Measurements from ENCODE around the gene HMGXB3.
"Not testable (repeated sequence)": the region's sequence is repeated elsewhere in the genome, so short reads cannot be mapped to it uniquely, and the experiment has no call there.

Gene HMGXB3

GRCh38 chr5:150082889-150083288, 82.3 kb downstream of the HMGXB3 start:
- Histone ChIP-seq H3K9me3 (replicated peaks in 1 of 2; ENCODE audit: control insufficient read depth in 2 of 2, insufficient read depth in 1 of 2, low read depth in 1 of 2, low read length in 2 of 2) (no peaks in the 10 kb centered on the region), H2BK5ac (ENCODE audit: low read length) (no peak overlapping the region), H2BK120ac (ENCODE audit: low read depth, low read length) (no peak overlapping the region), H3K9ac (ENCODE audit: low read depth, low read length, poor library complexity) (no peak overlapping the region), H3K23ac (ENCODE audit: low read depth, low read length, poor library complexity) (no peak overlapping the region), H2AK5ac (ENCODE audit: low read depth, low read length) (no peak overlapping the region), H3K4me1 (ENCODE audit: control insufficient read depth in 2 of 2, insufficient read depth in 1 of 2, low read depth in 1 of 2, low read length in 2 of 2) (peaks cover 11 to 16% of the 10 kb centered on the region in 2 donors), H3K27ac (replicated peaks; ENCODE audit: low read length) (no peak overlapping the region), H3K4me3 (ENCODE audit: low read length in 2 of 2) (no peak overlapping the region), H2BK12ac (ENCODE audit: low read length) (no peak overlapping the region), H3K79me1 (ENCODE audit: low read depth, low read length) (no peaks in the 10 kb centered on the region), H3K36me3 (replicated peaks in 1 of 2; ENCODE audit: control insufficient read depth in 2 of 2, insufficient read depth in 2 of 2, low read length in 2 of 2) (no peaks in the 10 kb centered on the region), H3K4ac (ENCODE audit: low read length) (no peak overlapping the region), H3K27me3 (ENCODE audit: control insufficient read depth in 3 of 3, insufficient read depth in 3 of 3, low read depth in 1 of 3, low read length in 3 of 3) (peaks cover 0 to 44% (median 2%) of the 10 kb centered on the region in 3 experiments), H3K18ac (ENCODE audit: low read length) (peak overlapping the region; percentile 42), H3K4me2 (ENCODE audit: insufficient read depth, low read length, poor library complexity, severe bottlenecking) (no peak overlapping the region), H2AFZ (ENCODE audit: low read length) (no peak overlapping the region), H3K14ac (ENCODE audit: low read length) (no peak overlapping the region), H4K8ac (ENCODE audit: low read depth, low read length) (no peak overlapping the region), H4K91ac (ENCODE audit: low read depth, low read length, poor library complexity) (no peak overlapping the region), H2BK15ac (ENCODE audit: low read length) (no peak overlapping the region)
- no peak for DNase-seq (ENCODE audit: low spot score)
- no CpG with 5 or more reads among the region's 6 CpGs for WGBS, 2 donors (ENCODE audit: extremely low coverage in 2 of 2, insufficient read length in 2 of 2, insufficient replicate concordance in 1 of 2)

DNA sequence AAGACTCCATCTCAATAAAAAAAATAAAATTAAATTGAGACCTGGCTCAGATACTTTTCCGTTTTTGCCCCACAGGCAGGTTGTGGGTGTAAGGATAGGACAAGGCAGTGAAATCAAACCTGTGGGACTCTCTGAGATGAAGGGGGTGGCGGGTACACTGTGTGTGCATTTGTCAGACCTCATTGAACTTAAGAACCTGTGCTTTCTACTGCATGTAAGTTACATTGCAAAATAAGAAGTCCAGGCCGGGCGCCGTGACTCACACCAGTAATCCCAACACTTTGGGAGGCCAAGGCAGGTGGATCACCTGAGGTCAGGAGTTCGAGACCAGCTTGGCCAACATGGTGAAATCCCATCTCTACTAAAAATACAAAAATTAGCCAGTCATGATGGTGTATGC, 84.2 kb downstream of the HMGXB3 start:
- H3K23ac ChIP-seq (ENCODE audit: low read depth, low read length, poor library complexity); H3K9me3 ChIP-seq (replicated peaks in 1 of 2; ENCODE audit: control insufficient read depth in 2 of 2, insufficient read depth in 1 of 2, low read depth in 1 of 2, low read length in 2 of 2); H3K79me1 ChIP-seq (ENCODE audit: low read depth, low read length); H2AK5ac ChIP-seq (ENCODE audit: low read depth, low read length); H4K91ac ChIP-seq (ENCODE audit: low read depth, low read length, poor library complexity); DNase-seq (ENCODE audit: low spot score); H3K14ac ChIP-seq (ENCODE audit: low read length); H3K27ac ChIP-seq (replicated peaks; ENCODE audit: low read length); H2BK15ac ChIP-seq (ENCODE audit: low read length); H3K4me3 ChIP-seq (ENCODE audit: low read length in 2 of 2); H2BK12ac ChIP-seq (ENCODE audit: low read length); H3K4ac ChIP-seq (ENCODE audit: low read length); H3K9ac ChIP-seq (ENCODE audit: low read depth, low read length, poor library complexity); H2AFZ ChIP-seq (ENCODE audit: low read length); H3K18ac ChIP-seq (ENCODE audit: low read length); H2BK5ac ChIP-seq (ENCODE audit: low read length); H2BK120ac ChIP-seq (ENCODE audit: low read depth, low read length); H4K8ac ChIP-seq (ENCODE audit: low read depth, low read length); H3K4me2 ChIP-seq (ENCODE audit: insufficient read depth, low read length, poor library complexity, severe bottlenecking); H3K36me3 ChIP-seq (replicated peaks in 1 of 2; ENCODE audit: control insufficient read depth in 2 of 2, insufficient read depth in 2 of 2, low read length in 2 of 2): not testable (repeated sequence)
- H3K4me1 ChIP-seq (ENCODE audit: control insufficient read depth in 2 of 2, insufficient read depth in 1 of 2, low read depth in 1 of 2, low read length in 2 of 2): peaks cover 11 to 16% of the 10 kb centered on the region in 2 donors
- WGBS, 2 donors (ENCODE audit: extremely low coverage in 2 of 2, insufficient read length in 2 of 2, insufficient replicate concordance in 1 of 2): no CpG with 5 or more reads among the region's 6 CpGs
- H3K27me3 ChIP-seq (ENCODE audit: control insufficient read depth in 3 of 3, insufficient read depth in 3 of 3, low read depth in 1 of 3, low read length in 3 of 3): peaks cover 0 to 38% (median 2%) of the 10 kb centered on the region in 3 experiments

GRCh38 chr5:150085191-150085912, 84.8 kb downstream of the HMGXB3 start:
- Histone ChIP-seq H4K8ac (ENCODE audit: low read depth, low read length) (no peak overlapping the region), H3K4ac (ENCODE audit: low read length) (no peak overlapping the region), H2BK15ac (ENCODE audit: low read length) (no peak overlapping the region), H3K9me3 (replicated peaks in 1 of 2; ENCODE audit: control insufficient read depth in 2 of 2, insufficient read depth in 1 of 2, low read depth in 1 of 2, low read length in 2 of 2) (no peaks in the 10 kb centered on the region), H2BK5ac (ENCODE audit: low read length) (no peak overlapping the region), H3K27me3 (ENCODE audit: control insufficient read depth in 3 of 3, insufficient read depth in 3 of 3, low read depth in 1 of 3, low read length in 3 of 3) (peaks cover 0 to 36% (median 2%) of the 10 kb centered on the region in 3 experiments), H3K14ac (ENCODE audit: low read length) (no peak overlapping the region), H3K36me3 (replicated peaks in 1 of 2; ENCODE audit: control insufficient read depth in 2 of 2, insufficient read depth in 2 of 2, low read length in 2 of 2) (no peaks in the 10 kb centered on the region), H2AK5ac (ENCODE audit: low read depth, low read length) (no peak overlapping the region), H3K4me3 (ENCODE audit: low read length in 2 of 2) (no peak overlapping the region), H3K4me2 (ENCODE audit: insufficient read depth, low read length, poor library complexity, severe bottlenecking) (no peak overlapping the region), H3K18ac (ENCODE audit: low read length) (no peak overlapping the region), H2BK120ac (ENCODE audit: low read depth, low read length) (no peak overlapping the region), H3K23ac (ENCODE audit: low read depth, low read length, poor library complexity) (no peak overlapping the region), H2BK12ac (ENCODE audit: low read length) (no peak overlapping the region), H3K9ac (ENCODE audit: low read depth, low read length, poor library complexity) (no peak overlapping the region), H3K27ac (replicated peaks; ENCODE audit: low read length) (no peak overlapping the region), H2AFZ (ENCODE audit: low read length) (no peak overlapping the region), H3K4me1 (ENCODE audit: control insufficient read depth in 2 of 2, insufficient read depth in 1 of 2, low read depth in 1 of 2, low read length in 2 of 2) (peaks cover 11 to 15% of the 10 kb centered on the region in 2 donors), H3K79me1 (ENCODE audit: low read depth, low read length) (no peaks in the 10 kb centered on the region), H4K91ac (ENCODE audit: low read depth, low read length, poor library complexity) (no peak overlapping the region)
- no peak for DNase-seq (ENCODE audit: low spot score)
- WGBS, 2 donors (ENCODE audit: extremely low coverage in 2 of 2, insufficient read length in 2 of 2, insufficient replicate concordance in 1 of 2): no CpG with 5 or more reads among the region's 7 CpGs

DNA sequence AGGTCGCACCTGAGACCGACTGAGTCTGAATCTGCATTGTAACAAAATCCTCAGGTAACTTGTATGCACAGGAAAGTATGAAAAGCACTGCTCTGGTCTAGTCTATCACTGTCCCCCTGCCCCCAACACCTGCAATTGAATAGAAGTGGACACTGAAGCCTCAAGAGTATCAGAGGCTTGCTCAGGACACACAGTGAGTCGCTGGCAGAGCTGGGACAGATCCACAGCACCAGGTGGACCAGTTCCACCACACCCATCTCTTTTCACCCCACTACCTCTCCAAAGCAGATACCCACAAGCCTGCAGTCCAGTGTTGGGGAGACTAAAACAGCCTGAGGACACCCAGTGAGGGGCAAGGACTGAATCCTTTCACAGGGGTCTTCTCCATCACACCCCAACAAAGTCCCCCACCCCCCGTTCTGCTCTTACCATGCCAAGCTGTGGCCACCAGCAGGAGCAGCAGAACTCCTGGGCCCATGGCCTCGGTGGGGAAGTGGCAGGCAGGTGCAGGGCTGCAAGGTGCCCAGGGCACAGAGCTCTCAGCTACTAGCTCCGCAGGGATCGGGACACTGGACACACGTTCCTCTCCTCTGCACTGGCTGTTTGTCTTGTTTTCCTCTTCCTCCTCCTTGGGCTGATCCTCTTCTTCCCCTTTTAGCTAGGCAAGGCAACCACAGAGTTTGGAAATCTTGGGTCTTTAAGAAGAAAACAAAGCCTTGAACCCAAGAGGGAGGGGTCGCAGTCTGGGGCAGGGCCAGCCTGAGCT, 85.6 kb downstream of the HMGXB3 start, which contains the start of gene CSF1R:
Gene CSF1R, minus strand, starts transcription at position 605 of the 766 bp plus-strand sequence. Its CDS starts 127 bp downstream, at position 478.
- H3K23ac ChIP-seq (ENCODE audit: low read depth, low read length, poor library complexity): no peak within 1 kb of the TSS
- no peaks in the 10 kb centered on the region for H3K79me1 ChIP-seq (ENCODE audit: low read depth, low read length)
- H3K14ac ChIP-seq (ENCODE audit: low read length): no peak within 1 kb of the TSS
- peak within 1 kb of the TSS; percentile 67 for H3K18ac ChIP-seq (ENCODE audit: low read length)
- DNase-seq (ENCODE audit: low spot score): no peak
- no peak within 1 kb of the TSS for H2BK5ac ChIP-seq (ENCODE audit: low read length)
- H3K9me3 ChIP-seq (replicated peaks in 1 of 2; ENCODE audit: control insufficient read depth in 2 of 2, insufficient read depth in 1 of 2, low read depth in 1 of 2, low read length in 2 of 2): no peaks in the 10 kb centered on the region
- no peaks in the 10 kb centered on the region for H3K36me3 ChIP-seq (replicated peaks in 1 of 2; ENCODE audit: control insufficient read depth in 2 of 2, insufficient read depth in 2 of 2, low read length in 2 of 2)
- peak within 1 kb of the TSS; percentile 87 for H2AK5ac ChIP-seq (ENCODE audit: low read depth, low read length)
- H4K8ac ChIP-seq (ENCODE audit: low read depth, low read length): no peak within 1 kb of the TSS
- WGBS, 2 donors (ENCODE audit: extremely low coverage in 2 of 2, insufficient read length in 2 of 2, insufficient replicate concordance in 1 of 2): no CpG with 5 or more reads among the region's 9 CpGs
- peaks cover 0 to 40% (median 2%) of the 10 kb centered on the region in 3 experiments for H3K27me3 ChIP-seq (ENCODE audit: control insufficient read depth in 3 of 3, insufficient read depth in 3 of 3, low read depth in 1 of 3, low read length in 3 of 3)
- no peak within 1 kb of the TSS for H2BK12ac ChIP-seq (ENCODE audit: low read length)
- H3K27ac ChIP-seq (replicated peaks; ENCODE audit: low read length): no peak within 1 kb of the TSS
- H4K91ac ChIP-seq (ENCODE audit: low read depth, low read length, poor library complexity): peak within 1 kb of the TSS; percentile 79
- no peak within 1 kb of the TSS for H2BK120ac ChIP-seq (ENCODE audit: low read depth, low read length)
- no peak within 1 kb of the TSS for H3K4me2 ChIP-seq (ENCODE audit: insufficient read depth, low read length, poor library complexity, severe bottlenecking)
- no peak within 1 kb of the TSS for H3K9ac ChIP-seq (ENCODE audit: low read depth, low read length, poor library complexity)
- H3K4ac ChIP-seq (ENCODE audit: low read length): no peak within 1 kb of the TSS
- H2AFZ ChIP-seq (ENCODE audit: low read length): no peak within 1 kb of the TSS
- peaks cover 11 to 13% of the 10 kb centered on the region in 2 donors for H3K4me1 ChIP-seq (ENCODE audit: control insufficient read depth in 2 of 2, insufficient read depth in 1 of 2, low read depth in 1 of 2, low read length in 2 of 2)
- H2BK15ac ChIP-seq (ENCODE audit: low read length): no peak within 1 kb of the TSS
- no peak within 1 kb of the TSS for H3K4me3 ChIP-seq (ENCODE audit: low read length in 2 of 2)

All from neuronal stem cell (in vitro differentiated cells).